ENCODE results near the gene PRKAG2.

- TF ChIP-seq POLR2A (IDR thresholded peaks at IDR 0.05) = no peak
- TF ChIP-seq, protein P1, sequence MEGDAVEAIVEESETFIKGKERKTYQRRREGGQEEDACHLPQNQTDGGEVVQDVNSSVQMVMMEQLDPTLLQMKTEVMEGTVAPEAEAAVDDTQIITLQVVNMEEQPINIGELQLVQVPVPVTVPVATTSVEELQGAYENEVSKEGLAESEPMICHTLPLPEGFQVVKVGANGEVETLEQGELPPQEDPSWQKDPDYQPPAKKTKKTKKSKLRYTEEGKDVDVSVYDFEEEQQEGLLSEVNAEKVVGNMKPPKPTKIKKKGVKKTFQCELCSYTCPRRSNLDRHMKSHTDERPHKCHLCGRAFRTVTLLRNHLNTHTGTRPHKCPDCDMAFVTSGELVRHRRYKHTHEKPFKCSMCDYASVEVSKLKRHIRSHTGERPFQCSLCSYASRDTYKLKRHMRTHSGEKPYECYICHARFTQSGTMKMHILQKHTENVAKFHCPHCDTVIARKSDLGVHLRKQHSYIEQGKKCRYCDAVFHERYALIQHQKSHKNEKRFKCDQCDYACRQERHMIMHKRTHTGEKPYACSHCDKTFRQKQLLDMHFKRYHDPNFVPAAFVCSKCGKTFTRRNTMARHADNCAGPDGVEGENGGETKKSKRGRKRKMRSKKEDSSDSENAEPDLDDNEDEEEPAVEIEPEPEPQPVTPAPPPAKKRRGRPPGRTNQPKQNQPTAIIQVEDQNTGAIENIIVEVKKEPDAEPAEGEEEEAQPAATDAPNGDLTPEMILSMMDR (IDR thresholded peaks at IDR 0.05) = no peak
Observed at GRCh38 chr7:151926336-151926712, 49.4 kb upstream of the PRKAG2 start.
